GM12878 (cell line): Measurements from ENCODE around the gene SLC30A7. TPM values are rescaled to one million over a fixed set of nuclear protein-coding genes. Genes with fewer than 3 reads are reported as not detected.

ENCODE experiments used
- E2F4 ChIP-seq: IDR thresholded peaks from 2 replicates; pipeline ENCODE4 v1.6.1; 2012; ENCODE audit warnings: low read depth, low read length, improper control_type of control experiment
- ETV6 ChIP-seq, 2 experiments: fragments of 450-650 bp in 1 of 2; IDR thresholded peaks in 1 of 2; conservative IDR thresholded peaks in 1 of 2; 2 replicates each; pipeline ENCODE4 v1.6.1; 2014; ENCODE audit warnings: antibody characterized with exemption in 1 of 2, borderline replicate concordance in 1 of 2, low read depth in 1 of 2, mild to moderate bottlenecking in 1 of 2, moderate library complexity in 1 of 2
- EZH2 ChIP-seq: IDR thresholded peaks from 2 replicates; pipeline ENCODE4 v1.6.1; 2012; ENCODE audit warnings: low read depth, mild to moderate bottlenecking, control low read depth, inconsistent platforms, low read length, borderline replicate concordance; ENCODE audit not compliant: control insufficient read depth
- FOS ChIP-seq: IDR thresholded peaks from 3 replicates; pipeline ENCODE4 v1.6.1; 2011; ENCODE audit warnings: borderline replicate concordance; ENCODE audit not compliant: insufficient read length; ENCODE audit errors: extremely low read depth
- NFYB ChIP-seq: IDR thresholded peaks from 2 replicates; pipeline ENCODE4 v1.6.1; 2011; ENCODE audit warnings: low read depth, mild to moderate bottlenecking, low read length, improper control_type of control experiment, moderate library complexity; ENCODE audit not compliant: insufficient read depth
- NR2C1 ChIP-seq: fragments of 450-650 bp; IDR thresholded peaks from 2 replicates; pipeline ENCODE4 v1.6.1; 2017; ENCODE audit warnings: antibody characterized with exemption, mild to moderate bottlenecking, moderate library complexity
- PML ChIP-seq: IDR thresholded peaks from 2 replicates; pipeline ENCODE4 v1.6.1; 2012; ENCODE audit warnings: low read length, inconsistent platforms
- SKIL ChIP-seq: fragments of 450-650 bp; IDR thresholded peaks from 2 replicates; pipeline ENCODE4 v1.6.1; 2017; ENCODE audit warnings: mild to moderate bottlenecking, low read depth, inconsistent platforms; ENCODE audit not compliant: poor library complexity, severe bottlenecking
- ZZZ3 ChIP-seq: IDR thresholded peaks from 2 replicates; pipeline ENCODE4 v1.6.1; 2011; ENCODE audit warnings: low read depth; ENCODE audit not compliant: control insufficient read depth, insufficient read length
- polyA plus RNA-seq, 11 experiments: library from polyadenylated mRNA; depleted of rRNA in 4 of 11; unstranded in 6 of 11; stranded (reverse) in 5 of 11; fragments of >200 nt; fragmentation: Nextera tagmentation in 4 of 11; fragmentation: Illumina TruSeq in 1 of 11; extraction: Ambion mirVana in 4 of 11; extraction: Trizol in 1 of 11; gene quantifications; 1 replicate in 1 of 11; 2 replicates in 10 of 11; pipeline versions ENCODE4 v1.2.1 to v1.2.3, GENCODE V29; 2011 to 2016; ENCODE audit warnings: inconsistent platforms in 2 of 11, missing spikeins in 2 of 11, low read depth in 1 of 11
- total RNA-seq, 4 experiments: library from RNA; depleted of rRNA in 3 of 4; stranded (reverse); fragments of >200 nt in 3 of 4; fragmentation: Illumina TruSeq in 1 of 4; extraction: Trizol in 1 of 4; gene quantifications; 2 replicates each; pipeline versions ENCODE4 v1.2.1 to v1.2.3, GENCODE V29; 2013 to 2021

Gene SLC30A7
- total and polyA plus RNA-seq, 10 of the 15 experiments (the other 5 are each of a cell fraction or from before 2014, with no cell fraction given) = 4.4 to 23.3 (median 16.9) TPM

DNA sequence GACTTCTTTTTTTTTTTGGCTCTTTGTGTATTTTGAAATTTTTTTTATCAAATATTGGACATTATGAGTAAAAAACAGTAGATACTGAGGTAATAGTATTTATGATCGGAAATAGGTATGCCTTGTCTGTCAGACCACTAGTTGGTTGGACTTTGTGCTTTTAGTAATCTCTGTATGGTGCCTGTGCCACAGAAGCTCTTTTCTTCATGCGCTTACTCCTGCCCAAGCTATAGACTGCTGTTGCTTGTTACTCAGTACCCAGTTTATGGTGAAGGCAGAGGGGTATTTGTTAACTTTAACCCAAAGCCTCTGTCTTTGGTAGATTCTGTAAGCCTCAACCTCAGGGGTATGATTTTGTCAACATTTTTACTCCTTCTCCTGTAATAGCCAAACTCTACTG lies 8.6 kb downstream of the SLC30A7 start (continued):
- no peak for TF ChIP-seq SKIL
- no peak for TF ChIP-seq ETV6 (conservative IDR thresholded peaks at IDR 0.05 in 1 of 2, IDR thresholded peaks at IDR 0.05 in 1 of 2; ENCODE audit: borderline replicate concordance in 1 of 2, low read depth in 1 of 2)
- no peak for TF ChIP-seq EZH2
- TF ChIP-seq PML = no peak
- no peak for TF ChIP-seq NFYB
- TF ChIP-seq FOS = no peak
- no peak for TF ChIP-seq NR2C1
- no peak for TF ChIP-seq ZZZ3
- no peak for TF ChIP-seq E2F4
